Measurements from ENCODE around the gene DHRS2. TPM values are rescaled to one million over a fixed set of nuclear protein-coding genes. Genes with fewer than 3 reads are reported as not detected.

The DHRS2 gene
- total and polyA plus RNA-seq, 2 of the 13 experiments (the other 11 are each of a cell fraction or from before 2014, with no cell fraction given): 1,621 to 3,021 TPM

GRCh38 chr14:23693252-23693775, 57.1 kb downstream of the DHRS2 start (continued):
- no peak for TF ChIP-seq PATZ1 (CRISPR knock-in tag; IDR thresholded peaks at IDR 0.05)
- TF ChIP-seq CAMTA2 (CRISPR knock-in tag; IDR thresholded peaks at IDR 0.05; ENCODE audit: borderline replicate concordance): no peak
- no peak for TF ChIP-seq GATA4 (IDR thresholded peaks at IDR 0.05; ENCODE audit: borderline replicate concordance, low read depth)
- no peak for TF ChIP-seq IRF9 (CRISPR knock-in tag; IDR thresholded peaks at IDR 0.05; ENCODE audit: borderline replicate concordance)
- TF ChIP-seq MIXL1 (CRISPR knock-in tag; IDR thresholded peaks at IDR 0.05): no peak
- TF ChIP-seq U2AF1 (optimal IDR thresholded peaks at IDR 0.05; ENCODE audit: low read depth, low read length): no peak
- 0 out of 2 replicates have a peak, but pooled peaks have one; percentile 7 for TF ChIP-seq RFX5 (IDR thresholded peaks at IDR 0.05; ENCODE audit: low read depth, low read length)
- no peak for TF ChIP-seq ZNF646 (CRISPR knock-in tag; IDR thresholded peaks at IDR 0.05)
- TF ChIP-seq PTBP1 (IDR thresholded peaks at IDR 0.05; ENCODE audit: low read depth, low read length, poor library complexity, severe bottlenecking): no peak
- TF ChIP-seq ARNTL (CRISPR knock-in tag; IDR thresholded peaks at IDR 0.05): no peak
- no peak for TF ChIP-seq ZNF337 (CRISPR knock-in tag; IDR thresholded peaks at IDR 0.05; ENCODE audit: borderline replicate concordance, low read depth)

Data from HepG2 (cell line).